G401 (cell line): Measurements from ENCODE around the gene FOLR2. TPM values are rescaled to one million over a fixed set of nuclear protein-coding genes. Genes with fewer than 3 reads are reported as not detected.

Experiments used
- DNase-seq: peaks from one replicate; pipeline ENCODE4 v3.0.0-alpha.2; 2015; ENCODE audit warnings: low spot score
- in situ Hi-C: cut with HindIII; loops from 2 replicates; pipeline ENCODE4 v1.10.0; 2016; ENCODE audit warnings: low sequenced_read_pairs, mixed read lengths
- total RNA-seq: library from RNA; depleted of rRNA; stranded (reverse); fragments of >200 nt; shearing (Covaris generic); gene quantifications from 2 replicates; pipeline ENCODE4 v1.2.3, GENCODE V29; 2014

Gene FOLR2
- total RNA-seq, 1 experiment from 2014 or later: not detected

GRCh38 chr11:72228229-72228843 is 11.7 kb downstream of the FOLR2 start:
- in situ Hi-C loops: no loop called here
- DNase-seq: no peak

- in situ Hi-C loops: no loop called here
- DNase-seq: no peak
Measured at GRCh38 chr11:72228844-72229231, 12.2 kb downstream of the FOLR2 start.

GRCh38 chr11:72229336-72229924 is 12.8 kb downstream of the FOLR2 start:
- DNase-seq: no peak
- in situ Hi-C loops: no loop called here

GRCh38 chr11:72229925-72230763 is 13.6 kb downstream of the FOLR2 start:
- in situ Hi-C loops: no loop called here
- DNase-seq: no peak

GRCh38 chr11:72230764-72231365 is 14.3 kb downstream of the FOLR2 start:
- no peak for DNase-seq

GRCh38 chr11:72231396-72232259 is 15.0 kb downstream of the FOLR2 start:
- DNase-seq: no peak
- in situ Hi-C loops: no loop called here

More at GRCh38 chr11:72230764-72231365, 14.3 kb downstream of the FOLR2 start:
- in situ Hi-C loops: no loop called here

- in situ Hi-C loops: no loop called here
- no peak for DNase-seq
Measured at GRCh38 chr11:72232260-72233055, 15.9 kb downstream of the FOLR2 start.

- no peak for DNase-seq
- in situ Hi-C loops: no loop called here
Measured at GRCh38 chr11:72233056-72233772, 16.6 kb downstream of the FOLR2 start.

GRCh38 chr11:72233773-72234513 is 17.3 kb downstream of the FOLR2 start:
- in situ Hi-C loops: no loop called here
- no peak for DNase-seq

GRCh38 chr11:72234514-72234830 is 17.9 kb downstream of the FOLR2 start:
- in situ Hi-C loops: no loop called here
- DNase-seq: no peak

GRCh38 chr11:72234920-72235319 is 18.3 kb downstream of the FOLR2 start:
- in situ Hi-C loops: no loop called here
- DNase-seq: no peak

GRCh38 chr11:72235351-72236057 is 18.9 kb downstream of the FOLR2 start:
- in situ Hi-C loops: no loop called here
- no peak for DNase-seq

GRCh38 chr11:72236083-72236697 is 19.6 kb downstream of the FOLR2 start:
- in situ Hi-C loops: no loop called here
- no peak for DNase-seq

GRCh38 chr11:72236774-72237111 is 20.1 kb downstream of the FOLR2 start:
- no peak for DNase-seq
- in situ Hi-C loops: no loop called here

- in situ Hi-C loops: no loop called here
- no peak for DNase-seq
Measured at GRCh38 chr11:72237112-72237931, 20.7 kb downstream of the FOLR2 start.

- peak; percentile 37 for DNase-seq
- in situ Hi-C loops: no loop called here
Measured at GRCh38 chr11:72238040-72238450, 21.5 kb downstream of the FOLR2 start.
